IPS DF 19.7 (cell line): ENCODE results near the gene PLEKHA7.
"Not testable (repeated sequence)": the region's sequence is repeated elsewhere in the genome, so short reads cannot be mapped to it uniquely, and the experiment has no call there.

Source experiments
- DNase-seq: peaks from one replicate; pipeline ENCODE4 v3.0.0-alpha.2; 2013; ENCODE audit warnings: low read depth, low spot score

PLEKHA7 gene, protein sequence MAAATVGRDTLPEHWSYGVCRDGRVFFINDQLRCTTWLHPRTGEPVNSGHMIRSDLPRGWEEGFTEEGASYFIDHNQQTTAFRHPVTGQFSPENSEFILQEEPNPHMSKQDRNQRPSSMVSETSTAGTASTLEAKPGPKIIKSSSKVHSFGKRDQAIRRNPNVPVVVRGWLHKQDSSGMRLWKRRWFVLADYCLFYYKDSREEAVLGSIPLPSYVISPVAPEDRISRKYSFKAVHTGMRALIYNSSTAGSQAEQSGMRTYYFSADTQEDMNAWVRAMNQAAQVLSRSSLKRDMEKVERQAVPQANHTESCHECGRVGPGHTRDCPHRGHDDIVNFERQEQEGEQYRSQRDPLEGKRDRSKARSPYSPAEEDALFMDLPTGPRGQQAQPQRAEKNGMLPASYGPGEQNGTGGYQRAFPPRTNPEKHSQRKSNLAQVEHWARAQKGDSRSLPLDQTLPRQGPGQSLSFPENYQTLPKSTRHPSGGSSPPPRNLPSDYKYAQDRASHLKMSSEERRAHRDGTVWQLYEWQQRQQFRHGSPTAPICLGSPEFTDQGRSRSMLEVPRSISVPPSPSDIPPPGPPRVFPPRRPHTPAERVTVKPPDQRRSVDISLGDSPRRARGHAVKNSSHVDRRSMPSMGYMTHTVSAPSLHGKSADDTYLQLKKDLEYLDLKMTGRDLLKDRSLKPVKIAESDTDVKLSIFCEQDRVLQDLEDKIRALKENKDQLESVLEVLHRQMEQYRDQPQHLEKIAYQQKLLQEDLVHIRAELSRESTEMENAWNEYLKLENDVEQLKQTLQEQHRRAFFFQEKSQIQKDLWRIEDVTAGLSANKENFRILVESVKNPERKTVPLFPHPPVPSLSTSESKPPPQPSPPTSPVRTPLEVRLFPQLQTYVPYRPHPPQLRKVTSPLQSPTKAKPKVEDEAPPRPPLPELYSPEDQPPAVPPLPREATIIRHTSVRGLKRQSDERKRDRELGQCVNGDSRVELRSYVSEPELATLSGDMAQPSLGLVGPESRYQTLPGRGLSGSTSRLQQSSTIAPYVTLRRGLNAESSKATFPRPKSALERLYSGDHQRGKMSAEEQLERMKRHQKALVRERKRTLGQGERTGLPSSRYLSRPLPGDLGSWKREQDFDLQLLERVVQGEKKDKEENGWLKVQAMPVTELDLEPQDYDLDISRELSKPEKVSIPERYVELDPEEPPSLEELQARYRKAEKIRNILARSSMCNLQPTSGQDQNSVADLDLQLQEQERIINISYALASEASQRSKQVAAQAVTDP

DNA sequence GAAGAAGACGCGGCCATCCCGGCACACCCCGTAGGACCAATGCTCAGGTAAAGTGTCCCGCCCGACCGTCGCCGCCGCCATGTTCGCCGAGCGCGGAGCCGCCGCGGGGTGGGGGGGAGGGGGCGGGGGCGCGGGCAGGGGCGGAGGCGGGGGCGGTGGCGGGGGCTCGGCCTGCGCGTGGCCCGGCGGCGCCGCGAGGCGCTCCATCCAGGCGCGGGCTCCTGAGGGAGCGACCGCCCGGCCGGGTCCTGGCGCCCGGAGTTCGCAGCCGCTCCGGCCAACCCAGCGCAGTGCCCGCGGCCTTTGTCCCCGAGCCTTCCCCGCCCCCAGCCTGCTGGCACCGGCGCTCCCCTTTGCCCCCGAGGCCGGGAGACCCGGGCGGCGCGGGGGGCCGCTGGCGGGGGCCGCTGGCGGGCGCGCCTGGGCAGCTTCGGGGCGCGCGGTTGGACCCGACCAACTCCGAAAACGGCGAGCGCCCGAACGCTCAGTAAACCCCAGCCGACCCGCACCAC lies at the start of gene PLEKHA7:
TSS of gene PLEKHA7 (minus strand) at position 94 of the 512 bp plus-strand sequence. CDS start at position 81, 13 bp downstream.
- DNase-seq, result no peak

GRCh38 chr11:17063171-17064002 lies 49.2 kb upstream of the PLEKHA7 start:
- DNase-seq, result no peak

GRCh38 chr11:17051146-17051545 lies 36.9 kb upstream of the PLEKHA7 start:
- DNase-seq, result not testable (repeated sequence)

DNA sequence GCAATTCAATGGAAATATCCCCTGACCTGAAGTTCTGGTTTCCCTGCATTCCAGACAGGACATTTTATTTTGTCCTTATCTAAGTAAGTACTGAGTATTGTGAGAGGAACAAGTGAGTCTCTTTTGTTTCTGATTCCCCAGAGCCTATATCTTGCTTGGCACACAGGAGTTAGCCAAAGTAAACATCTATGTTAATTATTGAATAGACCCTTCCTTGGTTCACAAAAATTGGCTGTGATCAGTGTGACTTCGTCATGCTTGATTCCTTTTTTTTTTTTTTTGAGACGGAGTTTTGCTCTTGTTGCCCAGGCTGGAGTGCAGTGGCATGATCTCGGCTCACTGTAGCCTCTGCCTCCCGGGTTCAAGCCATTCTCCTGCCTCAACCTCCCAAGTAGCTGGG lies 34.3 kb upstream of the PLEKHA7 start:
- DNase-seq, result not testable (repeated sequence)

GRCh38 chr11:17046690-17047089 lies 32.5 kb upstream of the PLEKHA7 start:
- no peak for DNase-seq

GRCh38 chr11:17036666-17037658 lies 22.7 kb upstream of the PLEKHA7 start:
- DNase-seq, result no peak

- DNase-seq, result not testable (repeated sequence)
Observed at GRCh38 chr11:17034027-17034426, 19.8 kb upstream of the PLEKHA7 start.

GRCh38 chr11:17026487-17027082 lies 12.4 kb upstream of the PLEKHA7 start:
- no peak for DNase-seq

GRCh38 chr11:17024924-17025323 lies 10.7 kb upstream of the PLEKHA7 start:
- no peak for DNase-seq

- DNase-seq, result no peak
Observed at GRCh38 chr11:17021511-17021910, 7.3 kb upstream of the PLEKHA7 start.

GRCh38 chr11:17020831-17021230 lies 6.6 kb upstream of the PLEKHA7 start:
- DNase-seq, result no peak

DNA sequence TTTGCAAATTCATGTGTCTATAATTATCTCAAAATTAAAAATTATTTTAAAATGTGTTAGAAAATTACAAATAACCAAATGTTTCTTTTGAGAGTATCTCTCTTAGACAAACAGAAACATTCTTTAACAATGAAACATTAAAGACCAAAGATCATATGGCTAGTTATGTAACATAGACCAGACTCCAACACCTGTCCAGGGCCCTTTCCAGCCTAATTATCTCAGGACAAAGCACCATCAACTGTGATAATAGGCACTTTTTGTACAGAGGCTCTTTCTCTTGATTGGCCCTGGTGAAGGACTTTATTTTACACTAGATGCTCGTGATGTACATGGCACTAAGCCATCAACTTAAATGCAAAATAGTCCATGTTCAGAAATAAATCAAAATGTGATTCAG lies 5.0 kb upstream of the PLEKHA7 start:
- DNase-seq, result no peak

GRCh38 chr11:17015627-17016126 lies 1.5 kb upstream of the PLEKHA7 start:
- DNase-seq, result no peak

- DNase-seq, result no peak
Observed at GRCh38 chr11:17014833-17015626, 816 bp upstream of the PLEKHA7 start.

- no peak for DNase-seq
Observed at GRCh38 chr11:17013548-17014320, 480 bp downstream of the PLEKHA7 start.

GRCh38 chr11:17012712-17013547 lies 1.3 kb downstream of the PLEKHA7 start:
- DNase-seq, result no peak
